Measurements from ENCODE around the gene HERPUD1. TPM values are rescaled to one million over a fixed set of nuclear protein-coding genes. Genes with fewer than 3 reads are reported as not detected.

Gene HERPUD1
- total and polyA plus RNA-seq, 2 of the 8 experiments (the other 6 are each of a cell fraction or from before 2014, with no cell fraction given), result 23.3 to 34.7 TPM

DNA sequence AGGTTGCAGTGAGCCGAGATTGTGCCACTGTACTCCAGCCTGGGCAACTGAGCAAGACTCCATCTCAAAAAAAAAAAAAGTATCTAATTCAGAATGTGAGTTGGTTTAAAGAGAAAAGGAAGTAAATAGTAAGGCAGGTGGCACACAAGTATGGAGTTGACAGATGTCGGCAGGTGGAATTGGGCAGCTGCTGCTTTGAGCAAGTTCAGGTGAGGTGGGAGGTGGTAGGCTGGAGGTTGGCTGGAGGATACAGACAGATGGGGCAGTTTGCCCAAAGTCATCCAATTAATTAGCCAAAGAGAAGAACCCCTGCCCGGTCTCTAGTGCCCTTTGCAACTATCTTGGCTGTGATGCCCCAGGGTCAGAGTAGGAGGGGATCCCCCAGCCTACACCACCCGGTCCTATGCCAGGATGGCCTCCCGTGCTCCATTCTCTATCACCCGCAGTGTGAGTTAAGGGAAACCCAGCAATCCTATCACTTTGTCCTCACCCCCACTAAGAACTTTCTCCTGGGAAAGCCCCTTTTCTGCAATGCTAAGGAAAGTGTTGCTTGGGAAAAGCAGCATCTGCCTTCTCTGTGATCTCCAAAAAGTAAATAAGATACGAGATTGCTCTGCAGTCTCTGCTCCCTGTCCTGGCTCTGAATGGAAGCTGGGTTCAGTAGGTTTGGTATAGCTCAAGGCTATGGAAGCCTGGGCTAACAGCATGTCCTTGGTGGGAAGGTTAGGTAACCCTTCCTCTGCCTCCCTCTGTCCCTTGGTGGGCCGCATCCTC, 34.7 kb upstream of the HERPUD1 start:
- H2BK20ac ChIP-seq (ENCODE audit: low read length), result no peak overlapping the region
- H3K4me3 ChIP-seq (ENCODE audit: extremely low read depth in 1 of 4, insufficient read depth in 2 of 4, low read depth in 3 of 4, low read length in 4 of 4), result no peak overlapping the region
- no peaks in the 10 kb centered on the region for H3K27me3 ChIP-seq (replicated peaks in 1 of 4; ENCODE audit: control insufficient read depth in 3 of 4, extremely low read depth in 1 of 4, insufficient read depth in 3 of 4, low read length in 3 of 4)
- no peak for DNase-seq (ENCODE audit: low read depth in 1 of 2, low spot score in 2 of 2)
- no peak overlapping the region for H2AK5ac ChIP-seq (ENCODE audit: low read depth, low read length)
- no peak overlapping the region for H2BK12ac ChIP-seq (ENCODE audit: low read depth, low read length)
- H3K23me2 ChIP-seq (ENCODE audit: low read depth, low read length), result no peaks in the 10 kb centered on the region
- WGBS, 2 experiments (ENCODE audit: extremely low coverage in 1 of 2, insufficient coverage in 1 of 2, insufficient read length in 1 of 2, insufficient replicate concordance in 2 of 2, low coverage in 1 of 2, low lambda C conversion rate in 2 of 2, missing lambda C conversion rate in 1 of 2), result 90% methylated on average over 8 of the region's 8 CpGs; no CpG with 5 or more reads in 1 of the 2 experiments
- H2BK5ac ChIP-seq (ENCODE audit: low read depth, low read length), result no peak overlapping the region
- H2BK15ac ChIP-seq (ENCODE audit: low read length), result no peak overlapping the region
- no peak overlapping the region for H2AFZ ChIP-seq (ENCODE audit: low read length)
- no peak overlapping the region for H3K27ac ChIP-seq (ENCODE audit: low read depth, low read length)
- ChIA-PET CTCF (ENCODE audit: partially characterized antibody) (interaction anchor here (1.1 kb wide), 1 partner anchor 30 kb away, joined by 3 read pairs; no protein-coding TSS in a partner anchor), POLR2A (ENCODE audit: partially characterized antibody) (interaction anchor here (0.6 kb wide), 1 partner anchor 1432 kb away, joined by 4 read pairs; no protein-coding TSS in a partner anchor)
- no peak overlapping the region for H3K4ac ChIP-seq (replicated peaks; ENCODE audit: insufficient read length, low read depth, low read length)
- H3K4me2 ChIP-seq (ENCODE audit: insufficient read depth in 1 of 2, low read depth in 2 of 2, low read length in 2 of 2), result no peak overlapping the region
- H3K18ac ChIP-seq (ENCODE audit: extremely low read depth, low read length), result no peak overlapping the region
- no peaks in the 10 kb centered on the region for H3K79me1 ChIP-seq (ENCODE audit: low read depth, low read length)
- H4K8ac ChIP-seq (ENCODE audit: extremely low read depth, insufficient read depth, low read length), result no peak overlapping the region
- no peaks in the 10 kb centered on the region for H3K79me2 ChIP-seq (ENCODE audit: control insufficient read depth in 1 of 2, insufficient read depth in 2 of 2, low read length in 2 of 2)
- no peak overlapping the region for H3K9ac ChIP-seq (replicated peaks in 1 of 4; ENCODE audit: extremely low read depth in 1 of 4, low read depth in 3 of 4, low read length in 3 of 4)
- no peak overlapping the region for H3K14ac ChIP-seq (ENCODE audit: insufficient read length)
- H3K56ac ChIP-seq (replicated peaks; ENCODE audit: insufficient read length, low read depth, low read length), result no peak overlapping the region
- H3K23ac ChIP-seq (ENCODE audit: insufficient read length), result no peak overlapping the region
- H4K5ac ChIP-seq (ENCODE audit: insufficient read length, low read depth, low read length), result no peak overlapping the region
- no peaks in the 10 kb centered on the region for H3K9me3 ChIP-seq (ENCODE audit: insufficient read depth in 2 of 2, low read depth in 1 of 2, low read length in 1 of 2)
- no peaks in the 10 kb centered on the region for H3K4me1 ChIP-seq (replicated peaks in 1 of 4; ENCODE audit: control insufficient read depth in 3 of 4, insufficient read depth in 4 of 4, low read length in 3 of 4)
- no peak overlapping the region for H2BK120ac ChIP-seq (replicated peaks; ENCODE audit: low read depth, low read length)
- no peak for FAIRE-seq
- no peaks in the 10 kb centered on the region for H3K36me3 ChIP-seq (ENCODE audit: control insufficient read depth in 2 of 4, insufficient read depth in 4 of 4, low read length in 3 of 4)
- no peak overlapping the region for H4K91ac ChIP-seq (replicated peaks; ENCODE audit: insufficient read length, low read length)
- H4K20me1 ChIP-seq (replicated peaks in 1 of 2; ENCODE audit: control insufficient read depth in 1 of 2, insufficient read depth in 2 of 2, low read length in 2 of 2), result no peaks in the 10 kb centered on the region
- TF ChIP-seq KDM4A (IDR thresholded peaks at IDR 0.05; ENCODE audit: low read depth, low read length, severe bottlenecking), result no peak
- no peak for TF ChIP-seq HDAC2 (IDR thresholded peaks at IDR 0.05; ENCODE audit: borderline replicate concordance in 1 of 2, low read depth in 2 of 2, low read length in 2 of 2)
- no peak for TF ChIP-seq RAD21 (IDR thresholded peaks at IDR 0.05 in 1 of 2, conservative IDR thresholded peaks at IDR 0.05 in 1 of 2; ENCODE audit: low read depth in 2 of 2, low read length in 2 of 2)
